Endothelial cell (in vitro differentiated cells): ENCODE measurements around the gene NELL1. TPM values are rescaled to one million over a fixed set of nuclear protein-coding genes. Genes with fewer than 3 reads are reported as not detected.

Source experiments
- DNase-seq: peaks from one replicate; pipeline ENCODE4 v3.0.0; 2021; ENCODE audit warnings: low spot score
- H3K27ac Mint-ChIP-seq: one replicate; pipeline ENCODE4 v1.8.0; 2021; ENCODE audit warnings: mixed read lengths, inconsistent platforms; ENCODE audit not compliant: unreplicated experiment
- H3K27me3 Mint-ChIP-seq: one replicate; pipeline ENCODE4 v1.8.0; 2021; ENCODE audit warnings: mild to moderate bottlenecking, moderate library complexity, mixed read lengths, inconsistent platforms; ENCODE audit not compliant: unreplicated experiment
- H3K36me3 Mint-ChIP-seq: one replicate; pipeline ENCODE4 v1.8.0; 2021; ENCODE audit warnings: mild to moderate bottlenecking, low read depth, mixed read lengths, inconsistent platforms; ENCODE audit not compliant: unreplicated experiment
- H3K4me1 Mint-ChIP-seq: one replicate; pipeline ENCODE4 v1.8.0; 2021; ENCODE audit warnings: mild to moderate bottlenecking, mixed read lengths, inconsistent platforms; ENCODE audit not compliant: unreplicated experiment
- H3K4me3 Mint-ChIP-seq: one replicate; pipeline ENCODE4 v1.8.0; 2021; ENCODE audit warnings: mild to moderate bottlenecking, mixed read lengths, inconsistent platforms; ENCODE audit not compliant: unreplicated experiment
- H3K9me3 Mint-ChIP-seq: one replicate; pipeline ENCODE4 v1.8.0; 2021; ENCODE audit warnings: mixed read lengths, inconsistent platforms; ENCODE audit not compliant: unreplicated experiment
- CTCF ChIP-seq: fragments of 200-600 bp; sonication (generic); IDR thresholded peaks from one replicate; pipeline ENCODE4 v1.5.0; 2021; ENCODE audit warnings: antibody characterized with exemption; ENCODE audit not compliant: unreplicated experiment
- total RNA-seq: library from RNA; stranded (reverse); fragmentation: NEBNext Ultra II Directional; extraction: Animal tissue kit (Norgen Biotek cat#: 25700); gene quantifications from one replicate; pipeline ENCODE4 v1.2.1, GENCODE V29; 2021; ENCODE audit not compliant: unreplicated experiment

Gene NELL1
- total RNA-seq, 1 donor from 2014 or later = 0.26 TPM

DNA sequence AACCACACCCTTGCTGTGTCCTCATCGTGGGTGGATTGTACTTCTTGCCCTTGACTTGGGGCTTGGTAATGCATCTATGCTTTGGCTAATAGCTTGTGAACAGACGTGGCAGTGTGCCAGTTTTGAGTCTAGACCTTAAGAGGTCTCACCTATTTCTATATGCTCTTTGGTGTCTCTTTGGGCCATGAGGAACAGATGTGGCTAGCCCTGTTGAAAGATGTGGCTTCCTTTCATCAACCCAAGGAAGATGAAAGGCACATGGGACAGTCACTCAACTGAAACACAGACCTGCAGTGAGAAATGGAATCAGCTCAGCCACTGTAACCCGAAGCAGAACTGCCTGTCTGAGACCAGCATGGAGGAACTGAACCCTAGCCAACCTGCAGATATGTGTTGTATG lies 7.9 kb upstream of the NELL1 start:
- H3K9me3 Mint-ChIP-seq = no peaks in the 10 kb centered on the region
- peaks cover 3% of the 10 kb centered on the region for H3K4me1 Mint-ChIP-seq
- H3K36me3 Mint-ChIP-seq = no peaks in the 10 kb centered on the region
- TF ChIP-seq CTCF = no peak
- H3K27me3 Mint-ChIP-seq = peaks cover 6% of the 10 kb centered on the region
- no peak overlapping the region for H3K27ac Mint-ChIP-seq
- no peak overlapping the region for H3K4me3 Mint-ChIP-seq
- no peak for DNase-seq

- H3K36me3 Mint-ChIP-seq = no peaks in the 10 kb centered on the region
- no peaks in the 10 kb centered on the region for H3K9me3 Mint-ChIP-seq
- H3K27me3 Mint-ChIP-seq = peaks cover 6% of the 10 kb centered on the region
- TF ChIP-seq CTCF = no peak
- no peak for DNase-seq
- H3K4me3 Mint-ChIP-seq = no peak overlapping the region
- peaks cover 3% of the 10 kb centered on the region for H3K4me1 Mint-ChIP-seq
- no peak overlapping the region for H3K27ac Mint-ChIP-seq
These were observed 7.5 kb upstream of the NELL1 start for GRCh38 chr11:20661850-20662249.

DNA sequence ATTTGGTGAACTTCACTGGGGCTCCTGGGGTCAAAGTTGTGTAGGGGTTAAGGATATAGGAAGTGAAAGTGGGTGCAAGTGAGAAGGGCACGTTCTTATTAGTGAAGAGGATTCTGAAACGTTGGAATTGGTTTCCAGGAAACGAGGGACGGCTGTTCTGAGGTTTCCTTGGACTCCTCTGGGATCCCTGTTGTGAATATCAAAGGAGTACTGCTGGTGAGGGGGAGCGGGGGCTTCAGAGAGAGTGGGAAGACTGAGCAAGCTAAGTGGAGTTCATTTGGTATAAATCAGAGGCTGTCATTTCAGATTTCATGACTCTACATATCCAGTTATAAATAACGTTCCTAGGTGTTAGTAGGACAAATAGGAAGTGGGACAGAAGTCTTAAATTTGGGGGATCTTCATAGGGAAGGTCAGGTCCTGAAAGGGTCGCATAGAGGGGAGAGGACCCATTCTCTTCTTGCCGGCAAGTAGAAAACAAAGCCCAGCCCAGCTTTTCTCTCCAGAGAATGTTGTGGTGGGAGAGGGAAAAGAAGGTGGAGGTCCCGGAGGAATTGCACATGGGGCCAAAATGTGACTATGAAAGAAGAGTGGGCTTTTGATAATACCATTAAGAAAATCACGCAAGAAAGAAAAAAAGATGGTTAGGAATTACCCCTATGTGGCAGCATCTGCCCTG lies 1.1 kb upstream of the NELL1 start:
- TF ChIP-seq CTCF = no peak
- no peak overlapping the region for H3K27ac Mint-ChIP-seq
- peaks cover 16% of the 10 kb centered on the region for H3K4me1 Mint-ChIP-seq
- no peaks in the 10 kb centered on the region for H3K9me3 Mint-ChIP-seq
- peak overlapping the region; percentile 57 for H3K4me3 Mint-ChIP-seq
- peaks cover 20% of the 10 kb centered on the region for H3K27me3 Mint-ChIP-seq
- H3K36me3 Mint-ChIP-seq = peaks cover 4% of the 10 kb centered on the region
- no peak for DNase-seq

DNA sequence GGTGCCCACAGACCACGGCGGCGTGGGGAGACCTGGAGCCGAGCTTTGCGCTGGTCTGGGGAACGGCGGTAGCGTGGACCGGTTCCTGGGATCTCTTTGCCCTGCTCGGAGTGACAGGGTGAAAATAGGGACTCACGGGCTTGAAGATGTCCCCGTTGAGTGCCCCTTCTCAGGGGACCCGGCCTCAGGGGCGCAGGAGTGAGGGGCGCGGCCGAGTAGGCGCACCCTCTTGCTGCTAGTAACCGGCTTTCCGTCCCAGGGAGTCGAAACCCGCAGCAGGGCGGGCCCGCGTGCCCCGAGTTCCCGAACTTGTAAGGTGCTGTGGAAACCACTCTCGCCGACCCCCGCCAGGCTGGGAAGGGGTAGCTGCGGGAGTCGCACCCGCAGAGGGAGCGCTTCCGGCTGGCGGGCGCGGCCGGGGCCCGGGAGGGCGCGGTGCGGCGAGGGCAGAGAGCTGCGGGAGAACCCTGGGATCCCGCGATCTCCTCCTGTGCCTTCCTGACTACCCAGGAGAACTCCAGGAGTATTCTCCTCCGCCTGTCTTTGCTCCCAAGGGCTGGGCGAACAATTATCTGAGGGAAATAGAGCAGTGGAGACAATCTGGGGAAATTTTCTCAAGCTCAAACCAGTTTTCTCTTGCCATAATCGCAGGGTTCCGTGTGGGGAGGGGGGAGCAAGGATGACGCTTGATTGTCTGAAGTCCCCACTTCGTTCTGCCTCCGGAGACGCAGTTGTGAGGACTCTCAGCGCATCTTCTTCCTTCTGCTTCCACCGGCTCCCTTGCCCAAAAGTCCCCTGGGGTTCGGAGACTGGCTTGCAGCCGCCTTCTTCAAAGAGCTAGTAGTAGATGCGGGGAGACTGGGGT lies 666 bp downstream of the NELL1 start:
- H3K9me3 Mint-ChIP-seq = no peaks in the 10 kb centered on the region
- H3K4me3 Mint-ChIP-seq = peak overlapping the region; percentile 87
- no peak overlapping the region for H3K27ac Mint-ChIP-seq
- peaks cover 20% of the 10 kb centered on the region for H3K27me3 Mint-ChIP-seq
- TF ChIP-seq CTCF = no peak
- peaks cover 4% of the 10 kb centered on the region for H3K36me3 Mint-ChIP-seq
- peaks cover 16% of the 10 kb centered on the region for H3K4me1 Mint-ChIP-seq
- peak; percentile 11 for DNase-seq

GRCh38 chr11:20670932-20671403 lies 1.6 kb downstream of the NELL1 start:
- H3K36me3 Mint-ChIP-seq = peaks cover 4% of the 10 kb centered on the region
- no peaks in the 10 kb centered on the region for H3K9me3 Mint-ChIP-seq
- peak overlapping the region; percentile 78 for H3K4me3 Mint-ChIP-seq
- H3K4me1 Mint-ChIP-seq = peaks cover 18% of the 10 kb centered on the region
- H3K27me3 Mint-ChIP-seq = peaks cover 20% of the 10 kb centered on the region
- H3K27ac Mint-ChIP-seq = no peak overlapping the region
- DNase-seq = peak; percentile 18
- TF ChIP-seq CTCF = no peak
